Tibial artery (tissue), 4 donors: ENCODE data around the gene CXCL8.

Source experiments
- DNase-seq, 2 donors: peaks; one replicate each; pipeline ENCODE4 v3.0.0-alpha.2; 2019
- H3K27ac ChIP-seq, 2 donors: fragments of 200-600 bp; sonication (generic) in 1 of 2; 1 replicate in 1 of 2; 2 replicates in 1 of 2; pipeline ENCODE4 v1.5.1; 2018 to 2019; ENCODE audit warnings: mild to moderate bottlenecking in 1 of 2
- H3K27me3 ChIP-seq, 2 donors: fragments of 200-600 bp; sonication (generic) in 1 of 2; one replicate each; pipeline versions ENCODE4 v1.5.1 to v1.6.0; 2016 to 2019
- H3K36me3 ChIP-seq, 3 donors: fragments of 200-600 bp; sonication (generic) in 2 of 3; one replicate each; pipeline ENCODE4 v1.5.1; 2016 to 2019; ENCODE audit warnings: mild to moderate bottlenecking in 2 of 3
- H3K4me1 ChIP-seq, 4 donors: fragments of 200-600 bp; sonication (generic) in 2 of 4; 1 replicate in 3 of 4; 2 replicates in 1 of 4; pipeline ENCODE4 v1.5.1; 2016 to 2019
- H3K4me3 ChIP-seq, 2 donors: fragments of 200-600 bp; sonication (generic) in 1 of 2; 1 replicate in 1 of 2; 2 replicates in 1 of 2; pipeline ENCODE4 v1.5.1; 2018 to 2019; ENCODE audit warnings: mild to moderate bottlenecking in 2 of 2
- H3K9me3 ChIP-seq, 3 donors: fragments of 200-600 bp; sonication (generic) in 1 of 3; one replicate each; pipeline ENCODE4 v1.5.1; 2016 to 2019
- intact Hi-C: fragments of 100-400 bp; cut with DNase I; formaldehyde crosslinking; loops from one replicate; pipeline ENCODE4 v1.15.0; 2023; ENCODE audit warnings: low total_unique reads
- TF ChIP-seq, protein P1 (sequence below), 2 experiments: fragments of 200-600 bp in 1 of 2; fragments of 450-650 bp in 1 of 2; IDR thresholded peaks; one replicate each; pipeline ENCODE4 v1.5.1; 2017 to 2019; ENCODE audit warnings: antibody characterized with exemption in 2 of 2, mild to moderate bottlenecking in 1 of 2, moderate library complexity in 1 of 2

CXCL8 gene

GRCh38 chr4:73776321-73776729 is 36.0 kb downstream of the CXCL8 start:
- peak in 1 of 2 donors; percentile 42 for DNase-seq
- H3K27me3 ChIP-seq: no peaks in the 10 kb centered on the region
- intact Hi-C loops: no loop called here
- TF ChIP-seq, protein P1, sequence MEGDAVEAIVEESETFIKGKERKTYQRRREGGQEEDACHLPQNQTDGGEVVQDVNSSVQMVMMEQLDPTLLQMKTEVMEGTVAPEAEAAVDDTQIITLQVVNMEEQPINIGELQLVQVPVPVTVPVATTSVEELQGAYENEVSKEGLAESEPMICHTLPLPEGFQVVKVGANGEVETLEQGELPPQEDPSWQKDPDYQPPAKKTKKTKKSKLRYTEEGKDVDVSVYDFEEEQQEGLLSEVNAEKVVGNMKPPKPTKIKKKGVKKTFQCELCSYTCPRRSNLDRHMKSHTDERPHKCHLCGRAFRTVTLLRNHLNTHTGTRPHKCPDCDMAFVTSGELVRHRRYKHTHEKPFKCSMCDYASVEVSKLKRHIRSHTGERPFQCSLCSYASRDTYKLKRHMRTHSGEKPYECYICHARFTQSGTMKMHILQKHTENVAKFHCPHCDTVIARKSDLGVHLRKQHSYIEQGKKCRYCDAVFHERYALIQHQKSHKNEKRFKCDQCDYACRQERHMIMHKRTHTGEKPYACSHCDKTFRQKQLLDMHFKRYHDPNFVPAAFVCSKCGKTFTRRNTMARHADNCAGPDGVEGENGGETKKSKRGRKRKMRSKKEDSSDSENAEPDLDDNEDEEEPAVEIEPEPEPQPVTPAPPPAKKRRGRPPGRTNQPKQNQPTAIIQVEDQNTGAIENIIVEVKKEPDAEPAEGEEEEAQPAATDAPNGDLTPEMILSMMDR (IDR thresholded peaks at IDR 0.05): no peak
- no peaks in the 10 kb centered on the region for H3K36me3 ChIP-seq
- H3K27ac ChIP-seq: peak overlapping the region; percentile 29 to 61
- H3K9me3 ChIP-seq: no peaks in the 10 kb centered on the region
- no peak overlapping the region for H3K4me3 ChIP-seq
- H3K4me1 ChIP-seq: peaks cover 0 to 41% (median 21%) of the 10 kb centered on the region in 4 donors

GRCh38 chr4:73777612-73778011 is 37.2 kb downstream of the CXCL8 start:
- intact Hi-C loops: no loop called here
- no peak for DNase-seq
- TF ChIP-seq, protein P1 (IDR thresholded peaks at IDR 0.05): no peak
- no peak overlapping the region for H3K4me3 ChIP-seq
- peak overlapping the region in 1 of 2 donors; percentile 26 for H3K27ac ChIP-seq
- no peaks in the 10 kb centered on the region for H3K9me3 ChIP-seq
- H3K4me1 ChIP-seq: peaks cover 0 to 41% (median 21%) of the 10 kb centered on the region in 4 donors
- no peaks in the 10 kb centered on the region for H3K36me3 ChIP-seq
- no peaks in the 10 kb centered on the region for H3K27me3 ChIP-seq

DNA sequence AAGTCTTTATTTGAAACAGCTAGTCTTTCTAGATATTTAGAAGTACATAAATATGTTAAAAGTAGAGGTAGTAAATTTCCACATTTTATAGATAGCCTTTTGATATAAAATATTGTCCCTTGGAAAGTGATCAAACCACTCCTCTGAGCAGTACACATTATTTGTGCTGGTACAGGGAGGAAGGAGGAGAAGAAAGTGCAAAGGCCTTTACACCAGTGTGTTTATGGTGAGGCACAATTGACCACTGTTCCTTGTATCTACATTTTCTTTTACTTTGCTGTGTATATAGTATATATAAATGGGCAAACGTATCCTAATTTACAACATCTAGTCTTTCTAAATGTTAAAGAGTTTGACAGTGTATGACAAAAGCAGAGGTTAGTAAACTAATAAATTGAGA is 39.9 kb downstream of the CXCL8 start:
- TF ChIP-seq, protein P1 (IDR thresholded peaks at IDR 0.05): no peak
- no peaks in the 10 kb centered on the region for H3K36me3 ChIP-seq
- H3K4me1 ChIP-seq: peaks cover 0 to 36% (median 21%) of the 10 kb centered on the region in 4 donors
- H3K4me3 ChIP-seq: no peak overlapping the region
- intact Hi-C loops: no loop called here
- no peak for DNase-seq
- no peak overlapping the region for H3K27ac ChIP-seq
- no peaks in the 10 kb centered on the region for H3K27me3 ChIP-seq
- H3K9me3 ChIP-seq: no peaks in the 10 kb centered on the region

GRCh38 chr4:73780834-73781233 is 40.5 kb downstream of the CXCL8 start:
- DNase-seq: no peak
- TF ChIP-seq, protein P1 (IDR thresholded peaks at IDR 0.05): no peak
- Histone ChIP-seq H3K27me3 (no peaks in the 10 kb centered on the region), H3K4me1 (peaks cover 0 to 30% (median 18%) of the 10 kb centered on the region in 4 donors), H3K4me3 (no peak overlapping the region), H3K36me3 (no peaks in the 10 kb centered on the region), H3K9me3 (no peaks in the 10 kb centered on the region), H3K27ac (no peak overlapping the region)
- intact Hi-C loops: no loop called here

GRCh38 chr4:73788411-73788810 is 48.0 kb downstream of the CXCL8 start:
- intact Hi-C loops: no loop called here
- TF ChIP-seq, protein P1 (IDR thresholded peaks at IDR 0.05): no peak
- no peaks in the 10 kb centered on the region for H3K27me3 ChIP-seq
- peaks cover 0 to 5% (median 0%) of the 10 kb centered on the region in 3 donors for H3K9me3 ChIP-seq
- no peak for DNase-seq
- H3K36me3 ChIP-seq: no peaks in the 10 kb centered on the region
- no peak overlapping the region for H3K4me3 ChIP-seq
- H3K27ac ChIP-seq: no peak overlapping the region
- no peaks in the 10 kb centered on the region for H3K4me1 ChIP-seq
